Activated CD4-positive, alpha-beta T cell treated with anti-CD3 and anti-CD28 coated beads, Interleukin-2, amount 50 U/mL, for 16 hours (primary cell): Measurements from ENCODE around the gene ALDOA.
A peak's percentile ranks its signal among the peaks of the same experiment; 100 is the strongest.

Source experiments
- DNase-seq: peaks from one replicate; pipeline ENCODE4 v3.0.0-alpha.2; 2020

ALDOA gene

GRCh38 chr16:30070490-30070889 lies 4.9 kb downstream of the ALDOA start:
- no peak for DNase-seq

GRCh38 chr16:30075503-30076275 lies 10.1 kb downstream of the ALDOA start, which contains the start of gene PPP4C:
Gene PPP4C (plus strand): TSS chr16:30075994. CDS start chr16:30076378, 384 bp downstream.
- DNase-seq = peak; percentile 90

- DNase-seq = no peak
Measured at GRCh38 chr16:30076276-30076791, 10.8 kb downstream of the ALDOA start.

GRCh38 chr16:30077656-30078055 lies 12.1 kb downstream of the ALDOA start:
- DNase-seq = no peak

- DNase-seq = no peak
Measured at GRCh38 chr16:30078744-30079143, 13.2 kb downstream of the ALDOA start.

GRCh38 chr16:30079480-30079879 lies 13.9 kb downstream of the ALDOA start:
- no peak for DNase-seq

GRCh38 chr16:30082545-30083090 lies 17.1 kb downstream of the ALDOA start:
- DNase-seq = no peak

GRCh38 chr16:30083216-30084055 lies 17.9 kb downstream of the ALDOA start:
- no peak for DNase-seq

- DNase-seq = no peak
Measured at GRCh38 chr16:30084096-30084815, 18.7 kb downstream of the ALDOA start.

GRCh38 chr16:30084816-30085159 lies 19.2 kb downstream of the ALDOA start:
- no peak for DNase-seq

GRCh38 chr16:30085247-30085646 lies 19.7 kb downstream of the ALDOA start:
- DNase-seq = no peak

- DNase-seq = no peak
Measured at GRCh38 chr16:30085820-30086219, 20.3 kb downstream of the ALDOA start.

GRCh38 chr16:30086291-30087140 lies 21.0 kb downstream of the ALDOA start:
- no peak for DNase-seq

GRCh38 chr16:30087181-30087898 lies 21.8 kb downstream of the ALDOA start:
- no peak for DNase-seq

- no peak for DNase-seq
Measured at GRCh38 chr16:30088237-30088831, 22.8 kb downstream of the ALDOA start.

GRCh38 chr16:30088832-30089624 lies 23.5 kb downstream of the ALDOA start:
- no peak for DNase-seq

GRCh38 chr16:30090610-30091331 lies 25.2 kb downstream of the ALDOA start:
- no peak for DNase-seq

GRCh38 chr16:30091474-30092372 lies 26.2 kb downstream of the ALDOA start, which contains the start of gene TBX6:
Gene TBX6 (minus strand): TSS chr16:30091924. CDS start chr16:30091193, 731 bp downstream.
- DNase-seq = peak; percentile 96
